KOPT-K1 (cell line): ENCODE results near the gene FYB1.

Experiments
- H3K27ac ChIP-seq: fragments of 200-600 bp; sonication (generic); 2 replicates; pipeline ENCODE4 v1.5.1; 2016; ENCODE audit warnings: antibody characterized with exemption, mild to moderate bottlenecking, low read depth, low read length; ENCODE audit not compliant: poor library complexity, severe bottlenecking
- H3K36me3 ChIP-seq: fragments of 200-600 bp; sonication (generic); 2 replicates; pipeline ENCODE4 v1.5.1; 2017; ENCODE audit warnings: antibody characterized with exemption, mild to moderate bottlenecking, low read length, moderate library complexity; ENCODE audit not compliant: insufficient read depth
- H3K9me3 ChIP-seq: fragments of 200-600 bp; sonication (generic); 2 replicates; pipeline ENCODE4 v1.5.1; 2017; ENCODE audit warnings: antibody characterized with exemption, low read length, mild to moderate bottlenecking; ENCODE audit not compliant: insufficient read depth, poor library complexity, severe bottlenecking

Gene FYB1

DNA sequence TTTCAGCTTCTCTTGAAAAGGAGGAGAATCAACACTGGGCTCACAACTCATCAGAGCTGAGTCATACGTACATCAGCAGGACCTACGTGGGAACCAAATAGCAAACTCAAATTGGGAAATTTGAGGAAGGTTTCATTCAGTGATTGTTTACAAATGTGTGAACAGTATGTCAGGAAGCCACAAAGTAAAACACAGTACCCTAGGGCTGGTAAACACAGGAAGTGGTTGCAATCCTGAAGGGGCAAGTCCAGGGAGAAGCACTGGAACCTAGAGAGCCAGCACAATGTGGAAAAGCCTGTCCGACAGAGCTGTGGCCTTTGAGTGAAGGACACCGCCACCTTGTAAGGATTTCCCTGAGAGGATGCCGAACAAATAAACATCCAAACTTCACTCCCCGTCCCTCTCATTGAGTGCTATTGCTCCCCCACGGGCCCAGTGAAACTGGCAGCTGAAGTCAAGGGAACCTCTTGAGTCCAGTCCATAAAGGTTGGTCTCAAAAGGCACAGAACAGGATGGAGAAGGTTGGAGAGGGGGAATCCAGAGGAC lies 118.4 kb downstream of the FYB1 start:
- Histone ChIP-seq H3K9me3 (no peaks in the 10 kb centered on the region), H3K36me3 (peaks cover 24% of the 10 kb centered on the region), H3K27ac (no peak overlapping the region)

DNA sequence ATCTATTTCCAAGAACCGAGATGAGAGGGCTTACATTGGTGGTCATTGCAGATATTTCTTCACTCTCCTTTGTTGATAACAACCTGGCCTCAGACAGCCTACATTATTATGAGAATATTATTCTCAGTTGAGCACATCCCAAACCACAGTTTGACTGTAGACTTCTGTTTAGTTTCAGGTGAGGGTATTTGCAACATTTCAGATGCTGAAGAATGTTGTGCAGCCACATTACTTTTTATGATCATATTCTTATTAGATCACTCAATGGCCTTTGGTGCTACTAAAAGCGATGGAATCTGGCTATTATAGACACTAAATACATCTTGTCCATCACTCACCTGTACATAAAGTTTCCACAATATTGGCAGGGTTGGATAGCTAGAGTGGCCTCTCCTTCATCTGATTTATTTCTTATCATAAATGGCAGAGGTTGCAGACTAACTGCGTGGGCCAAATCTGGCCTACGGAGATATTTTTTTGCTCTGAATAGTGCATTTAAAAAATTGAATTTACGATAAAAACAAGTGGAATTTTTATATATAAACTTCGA lies 119.0 kb downstream of the FYB1 start:
- Histone ChIP-seq H3K9me3 (no peaks in the 10 kb centered on the region), H3K36me3 (peaks cover 24% of the 10 kb centered on the region), H3K27ac (no peak overlapping the region)

GRCh38 chr5:39099831-39100230 lies 119.5 kb downstream of the FYB1 start:
- Histone ChIP-seq H3K36me3 (peaks cover 21% of the 10 kb centered on the region), H3K27ac (no peak overlapping the region), H3K9me3 (no peaks in the 10 kb centered on the region)

GRCh38 chr5:39093352-39093751 lies 126.0 kb downstream of the FYB1 start:
- no peak overlapping the region for H3K27ac ChIP-seq
- H3K9me3 ChIP-seq: peaks cover 3% of the 10 kb centered on the region
- no peaks in the 10 kb centered on the region for H3K36me3 ChIP-seq

DNA sequence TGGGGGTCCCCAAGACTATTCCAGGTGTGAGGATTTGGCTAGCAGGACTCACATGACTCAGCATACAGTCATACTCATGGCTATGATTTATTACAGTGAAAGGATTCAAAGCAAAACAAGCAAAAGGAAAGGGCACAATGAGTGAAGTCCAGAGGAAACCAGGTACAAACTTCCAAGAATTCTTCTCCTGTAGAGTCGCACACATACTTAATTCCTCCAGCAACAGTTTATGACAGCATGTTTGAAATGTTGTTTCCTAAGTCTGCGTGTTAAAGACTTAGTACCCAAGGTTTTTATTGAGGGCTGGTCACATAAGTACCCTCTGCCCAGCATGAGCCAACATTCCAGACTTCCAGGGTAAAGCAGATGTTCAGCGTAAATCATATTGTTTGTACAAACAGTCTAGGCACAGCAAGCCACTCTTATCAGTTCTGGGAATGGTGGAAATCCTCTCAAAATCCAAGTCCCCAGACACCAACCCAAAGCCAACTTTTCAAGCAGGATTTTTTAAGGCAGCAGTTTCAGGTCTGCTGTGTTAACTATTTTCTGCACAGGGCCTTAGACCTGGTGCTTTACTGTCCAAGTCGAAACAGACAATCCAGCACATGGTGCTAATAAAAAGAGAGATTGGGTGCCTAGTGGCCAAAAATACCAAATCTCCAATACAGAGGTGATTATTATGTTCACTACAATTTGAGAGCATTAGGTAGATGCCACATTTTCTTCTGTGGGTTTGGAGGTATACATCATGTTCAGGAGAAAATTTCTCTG lies 126.6 kb downstream of the FYB1 start:
- peaks cover 3% of the 10 kb centered on the region for H3K9me3 ChIP-seq
- no peak overlapping the region for H3K27ac ChIP-seq
- no peaks in the 10 kb centered on the region for H3K36me3 ChIP-seq

GRCh38 chr5:39091940-39092580 lies 127.3 kb downstream of the FYB1 start:
- no peak overlapping the region for H3K27ac ChIP-seq
- H3K9me3 ChIP-seq: peaks cover 3% of the 10 kb centered on the region
- H3K36me3 ChIP-seq: no peaks in the 10 kb centered on the region

DNA sequence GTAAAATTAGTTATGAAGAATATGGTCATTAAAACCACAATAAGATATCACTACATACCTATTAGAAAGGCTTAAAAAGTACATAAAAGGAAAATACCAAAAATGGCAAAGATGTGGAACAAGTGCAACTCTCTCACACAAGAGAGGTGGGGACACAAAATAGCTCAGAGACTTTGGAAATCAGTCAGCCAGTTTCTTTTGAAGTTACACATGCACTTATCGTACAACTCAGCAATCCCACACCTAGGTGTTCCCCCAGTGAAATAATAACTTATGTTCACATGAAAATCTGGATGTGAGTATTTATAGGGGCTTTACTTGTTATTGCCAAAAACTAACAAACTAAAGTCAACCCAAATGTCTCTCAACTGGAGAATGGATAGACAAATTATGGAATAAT lies 135.4 kb downstream of the FYB1 start:
- H3K36me3 ChIP-seq: no peaks in the 10 kb centered on the region

GRCh38 chr5:39082995-39083394 lies 136.4 kb downstream of the FYB1 start:
- Histone ChIP-seq H3K27ac (no peak overlapping the region), H3K9me3 (no peaks in the 10 kb centered on the region), H3K36me3 (no peaks in the 10 kb centered on the region)

More for the DNA sequence above, 135.4 kb downstream of the FYB1 start:
- Histone ChIP-seq H3K27ac (no peak overlapping the region), H3K9me3 (no peaks in the 10 kb centered on the region)

DNA sequence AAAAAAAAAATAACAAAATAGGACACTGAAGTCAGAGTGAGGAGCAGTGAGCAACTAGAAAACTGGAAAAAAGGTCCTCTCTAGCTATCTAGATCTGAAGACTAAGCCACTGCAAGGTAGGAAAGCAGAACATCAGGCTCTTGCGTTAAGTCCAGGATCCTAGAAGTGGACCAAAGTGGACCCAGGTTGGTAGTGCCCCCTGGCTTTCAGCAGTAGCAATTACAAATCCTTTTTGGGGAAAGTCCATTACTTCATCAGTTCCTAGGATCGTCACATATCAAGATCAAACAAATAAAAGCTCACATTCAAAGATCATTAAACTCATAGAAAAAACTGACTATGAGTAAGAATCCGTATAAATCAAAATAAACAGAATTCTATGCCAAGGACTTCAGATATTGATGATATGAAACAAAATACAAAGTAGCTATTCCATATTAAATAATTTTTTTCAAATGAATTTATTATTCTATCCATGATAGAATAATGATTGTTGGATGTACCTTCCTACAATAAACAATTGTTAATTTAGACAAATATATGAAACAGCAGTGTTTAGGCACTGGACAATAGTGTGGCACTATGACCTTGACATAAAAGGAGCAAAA lies 138.7 kb downstream of the FYB1 start:
- no peak overlapping the region for H3K27ac ChIP-seq
- no peaks in the 10 kb centered on the region for H3K36me3 ChIP-seq
- H3K9me3 ChIP-seq: no peaks in the 10 kb centered on the region

GRCh38 chr5:39080168-39080567 lies 139.2 kb downstream of the FYB1 start:
- no peaks in the 10 kb centered on the region for H3K36me3 ChIP-seq
- H3K27ac ChIP-seq: no peak overlapping the region

DNA sequence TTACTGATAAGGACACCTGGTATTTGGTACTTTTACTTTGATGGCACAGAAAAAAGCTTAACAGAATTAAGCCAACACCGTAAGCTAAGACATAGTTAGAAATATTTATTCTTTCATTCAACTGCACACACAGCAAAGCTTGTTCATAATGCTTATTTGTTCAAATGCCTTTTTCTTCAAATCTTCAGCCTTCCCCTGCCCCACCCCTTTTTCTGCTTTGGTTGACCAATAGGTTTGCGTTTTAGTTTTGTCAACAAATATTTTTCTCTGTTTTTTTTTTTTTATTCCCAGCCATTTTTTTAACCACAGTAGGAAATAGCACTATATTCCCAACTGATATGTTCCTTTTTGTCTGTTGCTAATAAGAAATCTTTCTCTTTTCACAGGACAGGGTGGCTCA lies 140.2 kb downstream of the FYB1 start:
- H3K9me3 ChIP-seq: no peaks in the 10 kb centered on the region
- H3K27ac ChIP-seq: no peak overlapping the region
- H3K36me3 ChIP-seq: no peaks in the 10 kb centered on the region

More at GRCh38 chr5:39080168-39080567, 139.2 kb downstream of the FYB1 start:
- no peaks in the 10 kb centered on the region for H3K9me3 ChIP-seq

DNA sequence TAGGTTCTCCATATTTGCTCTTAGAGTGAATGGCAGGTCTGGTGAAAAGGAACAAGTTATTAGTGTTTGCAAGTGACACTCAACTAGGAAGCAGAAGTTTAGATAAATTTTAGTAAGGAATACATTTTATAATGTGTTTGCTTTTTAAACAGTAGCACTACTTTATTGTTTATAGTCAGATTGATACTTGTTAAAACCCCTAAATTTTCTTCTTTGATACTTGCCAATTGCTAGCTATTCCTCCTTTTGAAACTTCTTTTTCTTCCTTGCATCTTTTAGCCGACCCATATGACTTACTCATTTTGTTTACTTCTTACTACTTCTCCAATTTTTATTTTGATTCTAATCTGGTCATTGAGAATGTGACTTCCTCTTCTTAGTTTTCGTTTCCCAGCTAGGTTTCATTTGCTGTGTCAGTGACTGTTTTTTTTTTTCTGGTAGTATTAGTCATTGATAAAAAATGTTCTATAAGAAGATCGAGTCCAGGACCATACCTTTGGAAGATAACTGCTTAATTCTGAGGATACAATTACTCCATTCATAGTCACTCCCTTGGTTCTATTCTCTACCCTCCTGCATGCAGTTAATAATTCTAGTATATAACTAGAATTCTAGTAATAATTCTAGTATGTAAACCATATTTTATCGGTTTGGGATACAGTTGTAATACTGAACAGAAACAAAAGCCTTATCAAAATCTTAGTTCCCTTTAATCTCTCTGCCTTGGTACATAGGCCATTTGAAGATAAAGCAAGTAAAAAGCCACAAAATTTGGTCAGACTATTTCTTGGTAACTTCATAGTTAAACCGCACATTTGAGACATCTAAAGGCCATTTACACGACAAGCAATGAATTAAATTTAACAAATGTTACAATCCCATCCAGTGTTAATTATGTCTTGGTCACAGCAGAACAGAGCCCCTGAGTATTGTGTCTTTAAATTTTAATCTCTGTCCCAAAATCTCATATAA lies 142.3 kb downstream of the FYB1 start:
- no peak overlapping the region for H3K27ac ChIP-seq
- 0 out of 2 replicates have a peak, but pooled peaks cover 5% of the 10 kb centered on the region for H3K36me3 ChIP-seq
- H3K9me3 ChIP-seq: no peaks in the 10 kb centered on the region

GRCh38 chr5:39076101-39076756 lies 143.1 kb downstream of the FYB1 start:
- H3K36me3 ChIP-seq: 0 out of 2 replicates have a peak, but pooled peaks cover 7% of the 10 kb centered on the region
- no peaks in the 10 kb centered on the region for H3K9me3 ChIP-seq
- H3K27ac ChIP-seq: no peak overlapping the region
